WTC11 (cell line): Measurements from ENCODE around the gene CST9.

ENCODE experiments used
- CREB1 ChIP-seq: sonication (generic); formaldehyde crosslinking; IDR thresholded peaks from 2 replicates; pipeline ENCODE4 v1.8.0; 2023; ENCODE audit warnings: mild to moderate bottlenecking, missing genetic modification reagents
- CTCF ChIP-seq: fragments of 200-600 bp; IDR thresholded peaks from 2 replicates; pipeline ENCODE4 v1.8.0; 2022; ENCODE audit warnings: antibody characterized with exemption
- FOXJ3 ChIP-seq: sonication (generic); formaldehyde crosslinking; IDR thresholded peaks from 2 replicates; pipeline ENCODE4 v1.9.0; 2021; ENCODE audit warnings: missing genetic modification reagents, mild to moderate bottlenecking, borderline replicate concordance
- JAZF1 ChIP-seq: fragments of 250-450 bp; sonication (Bioruptor Pico); IDR thresholded peaks from 2 replicates; pipeline ENCODE4 v1.9.0; 2021; ENCODE audit warnings: moderate library complexity, mild to moderate bottlenecking, inconsistent platforms
- MAX ChIP-seq: sonication (generic); formaldehyde crosslinking; IDR thresholded peaks from 2 replicates; pipeline ENCODE4 v1.8.0; 2022; ENCODE audit warnings: mild to moderate bottlenecking, missing genetic modification reagents
- SMAD3 ChIP-seq: sonication (generic); formaldehyde crosslinking; IDR thresholded peaks from 2 replicates; pipeline ENCODE4 v1.8.0; 2022; ENCODE audit warnings: missing genetic modification reagents, mild to moderate bottlenecking, borderline replicate concordance
- SOX15 ChIP-seq: fragments of 250-450 bp; sonication (Bioruptor Pico); IDR thresholded peaks from 2 replicates; pipeline ENCODE4 v1.9.0; 2021; ENCODE audit warnings: mild to moderate bottlenecking
- SP1 ChIP-seq: sonication (generic); formaldehyde crosslinking; conservative IDR thresholded peaks from 2 replicates; pipeline ENCODE4 v1.8.1; 2022; ENCODE audit warnings: missing genetic modification reagents
- TCF7 ChIP-seq: sonication (generic); formaldehyde crosslinking; IDR thresholded peaks from 2 replicates; pipeline ENCODE4 v1.8.0; 2022; ENCODE audit warnings: mild to moderate bottlenecking, low read depth, missing genetic modification reagents, moderate library complexity
- TEAD1 ChIP-seq: sonication (generic); formaldehyde crosslinking; IDR thresholded peaks from 2 replicates; pipeline ENCODE4 v1.8.0; 2022; ENCODE audit warnings: mild to moderate bottlenecking, missing genetic modification reagents
- USF2 ChIP-seq: sonication (generic); formaldehyde crosslinking; IDR thresholded peaks from 2 replicates; pipeline ENCODE4 v1.8.1; 2023; ENCODE audit warnings: mild to moderate bottlenecking, missing genetic modification reagents, moderate library complexity
- ZNF121 ChIP-seq: sonication (generic); formaldehyde crosslinking; IDR thresholded peaks from 2 replicates; pipeline ENCODE4 v1.8.0; 2023; ENCODE audit warnings: missing genetic modification reagents
- ZNF232 ChIP-seq: sonication (generic); formaldehyde crosslinking; IDR thresholded peaks from 2 replicates; pipeline ENCODE4 v1.8.0; 2022; ENCODE audit warnings: mild to moderate bottlenecking, missing genetic modification reagents
- ZNF416 ChIP-seq: fragments of 250-450 bp; sonication (Bioruptor Pico); IDR thresholded peaks from 2 replicates; pipeline ENCODE4 v1.9.0; 2021; ENCODE audit warnings: mild to moderate bottlenecking, inconsistent platforms

- TF ChIP-seq MAX (CRISPR knock-in tag), result no peak
- TF ChIP-seq CTCF, result no peak
- TF ChIP-seq JAZF1 (CRISPR knock-in tag), result no peak
- TF ChIP-seq TEAD1, result no peak
- no peak for TF ChIP-seq ZNF416 (CRISPR knock-in tag)
- no peak for TF ChIP-seq CREB1 (CRISPR knock-in tag)
- TF ChIP-seq SOX15 (CRISPR knock-in tag), result no peak
- TF ChIP-seq TCF7 (CRISPR knock-in tag), result no peak
- TF ChIP-seq SP1 (CRISPR knock-in tag), result no peak
- no peak for TF ChIP-seq ZNF232 (CRISPR knock-in tag)
- TF ChIP-seq FOXJ3, result no peak
- TF ChIP-seq SMAD3 (CRISPR knock-in tag), result no peak
- TF ChIP-seq USF2 (CRISPR knock-in tag), result no peak
- TF ChIP-seq ZNF121 (CRISPR knock-in tag), result no peak
These were observed 2.6 kb upstream of the CST9 start for GRCh38 chr20:23608251-23608846.
